Astrocyte of the cerebellum (primary cell): ENCODE results near the gene CSRNP2.

Experiments
- DNase-seq: peaks from one replicate; pipeline ENCODE4 v3.0.0-alpha.2; 2011; ENCODE audit warnings: low read depth
- H3K4me3 ChIP-seq: 2 replicates; pipeline ENCODE4 v1.5.1; 2011; ENCODE audit warnings: mild to moderate bottlenecking, low read depth, low read length, moderate library complexity
- CTCF ChIP-seq: IDR thresholded peaks from 2 replicates; pipeline ENCODE4 v1.5.1; 2012; ENCODE audit warnings: low read length, low read depth, moderate library complexity, mild to moderate bottlenecking; ENCODE audit errors: missing control alignments
- in situ Hi-C: cut with HindIII; loops from 2 replicates; pipeline ENCODE4 v1.10.0; 2017; ENCODE audit warnings: low sequenced_read_pairs

CSRNP2 gene

GRCh38 chr12:51083126-51083833 is at the start of gene CSRNP2:
Gene CSRNP2 (minus strand): TSS chr12:51083596. CDS start chr12:51076561, 7,035 bp downstream.
- in situ Hi-C loops = no loop called here
- H3K4me3 ChIP-seq = peak within 1 kb of the TSS; percentile 88
- DNase-seq = peak; percentile 86
- no peak for TF ChIP-seq CTCF

- in situ Hi-C loops = no loop called here
- TF ChIP-seq CTCF = no peak
- no peak for DNase-seq
- no peak overlapping the region for H3K4me3 ChIP-seq
Observed at GRCh38 chr12:51132693-51133092, 49.3 kb upstream of the CSRNP2 start.

GRCh38 chr12:51131745-51132521 is 48.5 kb upstream of the CSRNP2 start:
- TF ChIP-seq CTCF = no peak
- in situ Hi-C loops = no loop called here
- DNase-seq = no peak
- no peak overlapping the region for H3K4me3 ChIP-seq

- in situ Hi-C loops = no loop called here
- TF ChIP-seq CTCF = no peak
Observed at GRCh38 chr12:51128919-51129318, 45.5 kb upstream of the CSRNP2 start.

GRCh38 chr12:51127050-51127729 is 43.8 kb upstream of the CSRNP2 start:
- TF ChIP-seq CTCF = no peak
- no peak for DNase-seq
- H3K4me3 ChIP-seq = no peak overlapping the region
- in situ Hi-C loops = no loop called here

More at GRCh38 chr12:51128919-51129318, 45.5 kb upstream of the CSRNP2 start:
- no peak overlapping the region for H3K4me3 ChIP-seq
- DNase-seq = peak; percentile 19

GRCh38 chr12:51126297-51126696 is 42.9 kb upstream of the CSRNP2 start:
- DNase-seq = no peak
- no peak for TF ChIP-seq CTCF
- no peak overlapping the region for H3K4me3 ChIP-seq
- in situ Hi-C loops = no loop called here
